HepG2 (cell line): ENCODE results near the gene HNRNPA1. TPM values are rescaled to one million over a fixed set of nuclear protein-coding genes. Genes with fewer than 3 reads are reported as not detected.

Experiments
- ATAC-seq: fragments of 200-7000 bp; cut with Tn5 transposase; 3 replicates; pipeline ENCODE4 v1.9.1; 2020; ENCODE audit warnings: mild to moderate bottlenecking, moderate library complexity
- BruUV-seq: library from RNA; stranded (reverse); fragments of 400-500 nt; replicated peaks from 2 replicates; lab custom pipeline; 2021; lab: Mats Ljungman, UMichigan
- CTCF ChIA-PET: fragments of 300-600 bp; formaldehyde crosslinking; extraction: SDS; loops from one replicate; lab custom pipeline; 2021; ENCODE audit warnings: low total read pairs, inconsistent platforms, low intra/inter-chr PET ratio; lab: Yijun Ruan, JAX
- POLR2A ChIA-PET: fragments of 350-600 bp; sonication (Branson Sonifier 250); formaldehyde crosslinking; loops from one replicate; lab custom pipeline; 2020; ENCODE audit warnings: antibody characterized with exemption, inconsistent platforms; lab: Yijun Ruan, JAX
- DNase-seq: peaks from one replicate; pipeline ENCODE4 v3.0.0-alpha.2; 2015; ENCODE audit warnings: low spot score
- FAIRE-seq: peaks from 3 replicates; lab custom pipeline; 2011; peaks lifted over from hg19 to GRCh38; lab: Jason Lieb, UNC
- H2AFZ ChIP-seq: one replicate; pipeline ENCODE4 v1.6.1; 2011; ENCODE audit warnings: low read length, inconsistent platforms
- H3K27ac ChIP-seq: fragments of 300-600 bp; 3 replicates; pipeline ENCODE4 v1.8.0; 2011; ENCODE audit warnings: mixed run types, mild to moderate bottlenecking, mixed read lengths, low read length, inconsistent platforms; ENCODE audit not compliant: insufficient read depth; ENCODE audit errors: extremely low read length
- H3K27me3 ChIP-seq, 2 experiments: fragments of 200-600 bp in 1 of 2; 2 replicates in 1 of 2; 3 replicates in 1 of 2; pipeline versions ENCODE4 v1.6.0 to v1.8.0; 2011; ENCODE audit warnings: low read length in 2 of 2, mild to moderate bottlenecking in 2 of 2, moderate library complexity in 2 of 2, inconsistent platforms in 1 of 2; ENCODE audit not compliant: insufficient read depth in 2 of 2, control insufficient read depth in 1 of 2
- H3K36me3 ChIP-seq, 2 experiments: fragments of 200-600 bp in 1 of 2; replicated peaks in 1 of 2; 2 replicates in 1 of 2; 3 replicates in 1 of 2; pipeline versions ENCODE4 v1.5.1 to v1.8.0; 2011; ENCODE audit warnings: low read length in 2 of 2, inconsistent platforms in 1 of 2; ENCODE audit not compliant: insufficient read depth in 2 of 2, control insufficient read depth in 1 of 2
- H3K4me1 ChIP-seq: 2 replicates; pipeline ENCODE4 v1.5.1; 2012; ENCODE audit warnings: low read length, inconsistent platforms; ENCODE audit not compliant: insufficient read depth
- H3K4me2 ChIP-seq: 2 replicates; pipeline ENCODE4 v1.6.0; 2011; ENCODE audit warnings: low read depth, low read length, inconsistent platforms
- H3K4me3 ChIP-seq, 3 experiments: fragments of 200-600 bp in 1 of 3; sonication (generic), shearing (Covaris generic) in 1 of 3; replicated peaks in 1 of 3; 2 replicates each; pipeline ENCODE4 v1.5.1; 2011 to 2016; ENCODE audit warnings: low read length in 3 of 3, inconsistent platforms in 2 of 3, low read depth in 2 of 3, mild to moderate bottlenecking in 2 of 3, control low read depth in 1 of 3, mixed read lengths in 1 of 3; ENCODE audit not compliant: insufficient read depth in 1 of 3
- H3K79me2 ChIP-seq: one replicate; pipeline ENCODE4 v1.6.1; 2011; ENCODE audit warnings: low read length, inconsistent platforms; ENCODE audit not compliant: insufficient read depth
- H3K9ac ChIP-seq: 2 replicates; pipeline ENCODE4 v1.6.0; 2011; ENCODE audit warnings: mild to moderate bottlenecking, low read depth, low read length, inconsistent platforms; ENCODE audit not compliant: insufficient read depth
- H3K9me3 ChIP-seq: 2 replicates; pipeline ENCODE4 v1.5.1; 2012; ENCODE audit warnings: mild to moderate bottlenecking, low read length
- H4K20me1 ChIP-seq: 2 replicates; pipeline ENCODE4 v1.6.0; 2011; ENCODE audit warnings: inconsistent platforms, mild to moderate bottlenecking, low read length, moderate library complexity; ENCODE audit not compliant: insufficient read depth
- ATF7 ChIP-seq, 2 experiments: fragments of 450-650 bp in 1 of 2; sonication (generic) in 1 of 2; formaldehyde crosslinking in 1 of 2; IDR thresholded peaks; 2 replicates each; pipeline versions ENCODE4 v1.4.0 to v1.6.1; 2016 to 2020; ENCODE audit warnings: antibody characterized with exemption in 1 of 2, mild to moderate bottlenecking in 1 of 2, missing genetic modification reagents in 1 of 2
- ELF3 ChIP-seq: IDR thresholded peaks from 2 replicates; pipeline ENCODE4 v1.6.1; 2016; ENCODE audit warnings: missing genetic modification reagents, missing compliant biosample characterization
- GTF2F1 ChIP-seq: fragments of 150-350 bp; IDR thresholded peaks from 2 replicates; pipeline ENCODE4 v1.6.1; 2014; ENCODE audit warnings: low read length
- IKZF1 ChIP-seq: fragments of 450-650 bp; IDR thresholded peaks from 2 replicates; pipeline ENCODE4 v1.7.1; 2016
- MLLT10 ChIP-seq: sonication (generic); formaldehyde crosslinking; IDR thresholded peaks from 2 replicates; pipeline ENCODE4 v1.4.0; 2020; ENCODE audit warnings: missing genetic modification reagents
- MYC ChIP-seq: sonication (generic); formaldehyde crosslinking; IDR thresholded peaks from 2 replicates; pipeline ENCODE4 v1.9.0; 2021; ENCODE audit warnings: missing genetic modification reagents, borderline replicate concordance
- NR2F6 ChIP-seq, 2 experiments: IDR thresholded peaks; 2 replicates each; pipeline ENCODE4 v1.6.1; 2016; ENCODE audit warnings: antibody characterized with exemption in 1 of 2, mild to moderate bottlenecking in 1 of 2
- PREB ChIP-seq: sonication (generic); formaldehyde crosslinking; IDR thresholded peaks from 2 replicates; pipeline ENCODE4 v1.4.0; 2020; ENCODE audit warnings: missing genetic modification reagents
- ZFYVE20 ChIP-seq: sonication (generic); formaldehyde crosslinking; IDR thresholded peaks from 2 replicates; pipeline ENCODE4 v1.8.0; 2023; ENCODE audit warnings: low read depth, mild to moderate bottlenecking, moderate library complexity, missing genetic modification reagents, borderline replicate concordance
- ZNF281 ChIP-seq: sonication (generic); formaldehyde crosslinking; IDR thresholded peaks from 2 replicates; pipeline ENCODE4 v1.4.0; 2020; ENCODE audit warnings: missing genetic modification reagents, borderline replicate concordance
- ZNF451 ChIP-seq: sonication (generic); formaldehyde crosslinking; IDR thresholded peaks from 2 replicates; pipeline ENCODE4 v1.5.0; 2020; ENCODE audit warnings: mild to moderate bottlenecking, missing genetic modification reagents
- ZNF564 ChIP-seq: sonication (generic); formaldehyde crosslinking; IDR thresholded peaks from 2 replicates; pipeline ENCODE4 v1.8.1; 2023; ENCODE audit warnings: mild to moderate bottlenecking, missing genetic modification reagents
- ZNF609 ChIP-seq: sonication (generic); formaldehyde crosslinking; IDR thresholded peaks from 2 replicates; pipeline ENCODE4 v1.4.0; 2020; ENCODE audit warnings: mild to moderate bottlenecking, missing genetic modification reagents, borderline replicate concordance
- WGBS: methylation state at CpG from one replicate; pipeline ENCODE4 v1.1.6; 2017; ENCODE audit warnings: low lambda C conversion rate; 5-methylcytosine and 5-hydroxymethylcytosine counted together
- in situ Hi-C: cut with HindIII; loops from 2 replicates; pipeline ENCODE4 v1.10.0; 2017; ENCODE audit warnings: low pct_unique_long_range_greater_than_20kb; ENCODE audit not compliant: extremely low pct_ligation_motif_present
- intact Hi-C: fragments of 100-400 bp; cut with micrococcal nuclease; formaldehyde crosslinking; loops from one replicate; pipeline ENCODE4 v1.10.0; 2022; ENCODE audit not compliant: unreplicated experiment
- polyA plus RNA-seq, 8 experiments: library from polyadenylated mRNA; depleted of rRNA in 3 of 8; stranded (reverse) in 7 of 8; unstranded in 1 of 8; fragments of >200 nt; fragmentation: Illumina TruSeq in 4 of 8; extraction: Trizol in 4 of 8; gene quantifications; 2 replicates each; pipeline versions ENCODE4 v1.2.1 to v1.2.3, GENCODE V29; 2011 to 2016; ENCODE audit warnings: low read depth in 4 of 8, missing spikeins in 1 of 8, mixed read lengths in 1 of 8; ENCODE audit not compliant: insufficient read depth in 1 of 8
- total RNA-seq, 5 experiments: library from RNA; depleted of rRNA; stranded (reverse); fragments of >200 nt; fragmentation: Illumina TruSeq; extraction: Trizol; gene quantifications; 2 replicates each; pipeline ENCODE4 v1.2.3, GENCODE V29; 2016; ENCODE audit warnings: low read depth in 1 of 5

The HNRNPA1 gene
- total and polyA plus RNA-seq, 2 of the 13 experiments (the other 11 are each of a cell fraction or from before 2014, with no cell fraction given) = 535 to 1,820 TPM

- no peak for TF ChIP-seq ZNF281 (CRISPR knock-in tag)
- no peak for TF ChIP-seq PREB (CRISPR knock-in tag)
- no peak for TF ChIP-seq GTF2F1
- TF ChIP-seq ELF3 (CRISPR knock-in tag) = no peak
- TF ChIP-seq ZFYVE20 = no peak
- no peak for TF ChIP-seq NR2F6 (IDR thresholded peaks at IDR 0.05)
- TF ChIP-seq NR2F6 (CRISPR knock-in tag; IDR thresholded peaks at IDR 0.05) = no peak
These were observed 12.4 kb downstream of the HNRNPA1 start (continued) for GRCh38 chr12:54292931-54293241.

GRCh38 chr12:54294152-54294952 lies 13.8 kb downstream of the HNRNPA1 start:
- POLR2A ChIA-PET = interaction anchor here (0.9 to 14.6 kb wide), 10 partner anchors 8 to 65 kb away, joined by 4 to 176 read pairs (median 8); partner anchors contain the start of genes CBX5, COPZ1 and HNRNPA1
- peak overlapping the region; percentile 89 for H3K27ac ChIP-seq
- peak; percentile 85 for FAIRE-seq
- no TSS peak for BruUV-seq
- in situ Hi-C loops = no loop called here
- peak; percentile 60 for ATAC-seq
- H3K36me3 ChIP-seq = peaks cover 2 to 11% of the 10 kb centered on the region in 2 experiments; a peak in 2 of 5 replicates
- peaks cover 3% of the 10 kb centered on the region for H3K79me2 ChIP-seq
- intact Hi-C loops = loop anchor here (1.0 kb wide), 4 partner anchors 30 to 74 kb away; no protein-coding TSS in a partner anchor
- DNase-seq = peak; percentile 89
- H2AFZ ChIP-seq = peak overlapping the region; percentile 82
- no peaks in the 10 kb centered on the region for H4K20me1 ChIP-seq
- no peaks in the 10 kb centered on the region for H3K27me3 ChIP-seq
- peak overlapping the region; percentile 91 for H3K4me2 ChIP-seq
- H3K4me1 ChIP-seq = peaks cover 57% of the 10 kb centered on the region
- CTCF ChIA-PET = interaction anchor here (0.9 to 3.4 kb wide), 4 partner anchors 27 to 85 kb away, joined by 3 to 34 read pairs (median 16); partner anchors contain the start of gene COPZ1
- H3K9ac ChIP-seq = peak overlapping the region; percentile 79
- WGBS = 8% methylated on average over 8 of the region's 9 CpGs
- H3K9me3 ChIP-seq = no peaks in the 10 kb centered on the region
- peak overlapping the region in 2 of 3 experiments; percentile 26 to 64; a peak in 3 of 6 replicates for H3K4me3 ChIP-seq
- TF ChIP-seq IKZF1 = no peak
- TF ChIP-seq ZNF609 (CRISPR knock-in tag) = peak; percentile 68; the same call in 1 of the 2 replicates
- no peak for TF ChIP-seq MLLT10 (CRISPR knock-in tag)
- no peak for TF ChIP-seq ATF7 (IDR thresholded peaks at IDR 0.05)
- no peak for TF ChIP-seq ATF7 (CRISPR knock-in tag; IDR thresholded peaks at IDR 0.05)
- no peak for TF ChIP-seq ZNF451 (CRISPR knock-in tag)
- TF ChIP-seq MYC = peak; percentile 59; the same call in 1 of the 2 replicates
- no peak for TF ChIP-seq ZNF564 (CRISPR knock-in tag)
